Body of pancreas (tissue), 4 donors: ENCODE results near the gene SLC9A1. TPM values are rescaled to one million over a fixed set of nuclear protein-coding genes. Genes with fewer than 3 reads are reported as not detected.
A peak's percentile ranks its signal among the peaks of the same experiment; 100 is the strongest.

Experiments
- ATAC-seq: fragments of 150-250 bp; one replicate; pipeline ENCODE4 v1.9.1; 2016
- DNase-seq, 4 donors: peaks; one replicate each; pipeline ENCODE4 v3.0.0-alpha.2; 2019
- H3K27ac ChIP-seq, 4 donors: fragments of 200-600 bp; sonication (generic); 1 replicate in 3 of 4; 2 replicates in 1 of 4; pipeline versions ENCODE4 v1.5.1 to v1.6.1; 2016 to 2019; ENCODE audit warnings: mild to moderate bottlenecking in 1 of 4, mixed read lengths in 1 of 4, moderate library complexity in 1 of 4
- H3K27me3 ChIP-seq, 2 donors: fragments of 200-600 bp; sonication (generic); one replicate each; pipeline ENCODE4 v1.6.0; 2016; ENCODE audit warnings: mild to moderate bottlenecking in 1 of 2
- H3K36me3 ChIP-seq, 2 donors: fragments of 200-600 bp; sonication (generic); replicated peaks in 1 of 2; 2 replicates each; pipeline ENCODE4 v1.5.1; 2016; ENCODE audit warnings: low read depth in 2 of 2; ENCODE audit not compliant: insufficient read depth in 1 of 2
- H3K4me1 ChIP-seq: fragments of 200-600 bp; sonication (generic); one replicate; pipeline ENCODE4 v1.6.0; 2016
- H3K4me3 ChIP-seq, 2 donors: fragments of 200-600 bp; sonication (generic); 1 replicate in 1 of 2; 2 replicates in 1 of 2; pipeline ENCODE4 v1.5.1; 2016 to 2019
- H3K9me3 ChIP-seq, 3 donors: fragments of 200-600 bp; sonication (generic); 1 replicate in 2 of 3; 2 replicates in 1 of 3; pipeline ENCODE4 v1.5.1; 2016
- CTCF ChIP-seq, 7 experiments: fragments of 450-650 bp in 4 of 7; fragments of 200-600 bp in 3 of 7; sonication (generic) in 3 of 7; IDR thresholded peaks; one replicate each; pipeline ENCODE4 v1.5.1; 2016 to 2019; ENCODE audit warnings: antibody characterized with exemption in 7 of 7
- POLR2A ChIP-seq, 3 donors: fragments of 450-650 bp; IDR thresholded peaks; one replicate each; pipeline ENCODE4 v1.6.1; 2016; ENCODE audit warnings: antibody characterized with exemption in 3 of 3, mild to moderate bottlenecking in 2 of 3
- WGBS, 2 donors: methylation state at CpG; one replicate each; pipeline ENCODE4 v1.1.5; 2017; 5-methylcytosine and 5-hydroxymethylcytosine counted together
- intact Hi-C: fragments of 100-400 bp; cut with DNase I; formaldehyde crosslinking; loops from one replicate; pipeline ENCODE4 v1.15.1; 2023
- total RNA-seq, 2 donors: library from RNA; depleted of rRNA; stranded (reverse); fragments of >200 nt; gene quantifications; one replicate each; pipeline ENCODE4 v1.1.0, GENCODE V29; 2016

The SLC9A1 gene
- total RNA-seq, 2 donors from 2014 or later = 6.9 to 7.8 TPM

- DNase-seq = no peak
- H3K27me3 ChIP-seq = no peaks in the 10 kb centered on the region
- no peak for ATAC-seq
- no peak overlapping the region for H3K4me3 ChIP-seq
- no peaks in the 10 kb centered on the region for H3K36me3 ChIP-seq
- WGBS, 2 donors = 90 to 99% methylated on average over 4 of the region's 4 CpGs
- no peaks in the 10 kb centered on the region for H3K9me3 ChIP-seq
- H3K4me1 ChIP-seq = no peaks in the 10 kb centered on the region
- no peak for TF ChIP-seq POLR2A (IDR thresholded peaks at IDR 0.05)
- no peak for TF ChIP-seq CTCF (IDR thresholded peaks at IDR 0.05)
- intact Hi-C loops = no loop called here
- no peak overlapping the region for H3K27ac ChIP-seq
These were observed 7.2 kb upstream of the SLC9A1 start for GRCh38 chr1:27162090-27162489.

GRCh38 chr1:27161594-27161993, 6.7 kb upstream of the SLC9A1 start:
- DNase-seq (no peak), ATAC-seq (no peak)
- H3K27ac ChIP-seq = no peak overlapping the region

GRCh38 chr1:27157194-27157593, 2.3 kb upstream of the SLC9A1 start:
- Histone ChIP-seq H3K4me1 (peaks cover 29% of the 10 kb centered on the region), H3K27ac (no peak overlapping the region), H3K9me3 (no peaks in the 10 kb centered on the region), H3K4me3 (no peak overlapping the region), H3K36me3 (no peaks in the 10 kb centered on the region), H3K27me3 (no peaks in the 10 kb centered on the region)
- intact Hi-C loops = no loop called here
- no peak for ATAC-seq
- TF ChIP-seq POLR2A (IDR thresholded peaks at IDR 0.05) (no peak), CTCF (IDR thresholded peaks at IDR 0.05) (no peak)
- 76 to 94% methylated on average over 3 of the region's 3 CpGs for WGBS, 2 donors
- no peak for DNase-seq

More at GRCh38 chr1:27161594-27161993, 6.7 kb upstream of the SLC9A1 start:
- Histone ChIP-seq H3K4me1 (no peaks in the 10 kb centered on the region), H3K36me3 (no peaks in the 10 kb centered on the region), H3K4me3 (no peak overlapping the region), H3K9me3 (no peaks in the 10 kb centered on the region), H3K27me3 (no peaks in the 10 kb centered on the region)
- WGBS, 2 donors = 75 to 81% methylated on average over 5 of the region's 5 CpGs
- intact Hi-C loops = no loop called here
- TF ChIP-seq POLR2A (IDR thresholded peaks at IDR 0.05) = no peak
- TF ChIP-seq CTCF (IDR thresholded peaks at IDR 0.05) = no peak

- Histone ChIP-seq H3K9me3 (no peaks in the 10 kb centered on the region), H3K27me3 (no peaks in the 10 kb centered on the region), H3K27ac (peak overlapping the region; percentile 90 to 95 (median 92)), H3K4me1 (peaks cover 48% of the 10 kb centered on the region), H3K4me3 (peak overlapping the region; percentile 4 to 37), H3K36me3 (no peaks in the 10 kb centered on the region)
- intact Hi-C loops = no loop called here
- no peak for ATAC-seq
- WGBS, 2 donors = 6 to 9% methylated on average over 17 to 20 of the region's 20 CpGs
- no peak for DNase-seq
- TF ChIP-seq POLR2A (IDR thresholded peaks at IDR 0.05) (no peak), CTCF (IDR thresholded peaks at IDR 0.05) (no peak)
These were observed 395 bp downstream of the SLC9A1 start for GRCh38 chr1:27154469-27154990.

GRCh38 chr1:27153927-27154358, 982 bp downstream of the SLC9A1 start:
- peak in 1 of 4 donors; percentile 17 for DNase-seq
- TF ChIP-seq POLR2A (IDR thresholded peaks at IDR 0.05) (no peak), CTCF (IDR thresholded peaks at IDR 0.05) (no peak)
- Histone ChIP-seq H3K36me3 (no peaks in the 10 kb centered on the region), H3K27ac (peak overlapping the region in 3 of 4 donors; percentile 90 to 95 (median 92)), H3K4me3 (no peak overlapping the region), H3K9me3 (no peaks in the 10 kb centered on the region), H3K4me1 (peaks cover 48% of the 10 kb centered on the region), H3K27me3 (no peaks in the 10 kb centered on the region)
- WGBS, 2 donors = 79 to 83% methylated on average over 20 of the region's 21 CpGs
- intact Hi-C loops = no loop called here
- ATAC-seq = no peak
